Body of pancreas (tissue), 4 donors: Measurements from ENCODE around the gene PGP.

Experiments used
- CTCF ChIP-seq, 7 experiments: fragments of 450-650 bp in 4 of 7; fragments of 200-600 bp in 3 of 7; sonication (generic) in 3 of 7; IDR thresholded peaks; one replicate each; pipeline ENCODE4 v1.5.1; 2016 to 2019; ENCODE audit warnings: antibody characterized with exemption in 7 of 7
- POLR2A ChIP-seq, 3 donors: fragments of 450-650 bp; IDR thresholded peaks; one replicate each; pipeline ENCODE4 v1.6.1; 2016; ENCODE audit warnings: antibody characterized with exemption in 3 of 3, mild to moderate bottlenecking in 2 of 3

GRCh38 chr16:2200313-2200712 lies 14.3 kb downstream of the PGP start:
- TF ChIP-seq CTCF (IDR thresholded peaks at IDR 0.05) (no peak), POLR2A (IDR thresholded peaks at IDR 0.05) (no peak)
